OCI-LY3 (cell line): ENCODE data around the gene KLHL15.

ENCODE experiments used
- H2AFZ ChIP-seq: fragments of 200-600, 300-600 bp; shearing (Covaris generic); 2 replicates; pipeline ENCODE4 v1.6.0; 2014; ENCODE audit warnings: antibody characterized with exemption, low read depth, low read length
- H3K27ac ChIP-seq: fragments of 200-600, 300-600 bp; sonication (generic); 2 replicates; pipeline ENCODE4 v1.5.1; 2014; ENCODE audit warnings: mild to moderate bottlenecking, low read length, moderate library complexity, mixed read lengths
- H3K27me3 ChIP-seq: fragments of 200-600, 300-600 bp; sonication (generic); 2 replicates; pipeline ENCODE4 v1.6.1; 2014; ENCODE audit warnings: low read depth, low read length, mixed read lengths
- H3K36me3 ChIP-seq: fragments of 200-600, 300-600 bp; sonication (generic); replicated peaks from 2 replicates; pipeline ENCODE3; 2014; ENCODE audit warnings: low read depth, low read length, mixed read lengths
- H3K4me1 ChIP-seq: fragments of 300-600, 200-600 bp; sonication (generic); 2 replicates; pipeline ENCODE4 v1.6.1; 2014; ENCODE audit warnings: low read length, mixed read lengths
- H3K4me2 ChIP-seq: fragments of 200-600, 300-600 bp; sonication (generic); 2 replicates; pipeline ENCODE4 v1.6.1; 2014; ENCODE audit warnings: low read length, mixed read lengths
- H3K4me3 ChIP-seq: fragments of 300-600, 200-600 bp; sonication (generic); 2 replicates; pipeline ENCODE4 v1.5.1; 2014; ENCODE audit warnings: antibody characterized with exemption, mild to moderate bottlenecking, low read length, moderate library complexity
- H3K79me2 ChIP-seq: fragments of 300-600, 200-600 bp; shearing (Covaris generic); 2 replicates; pipeline ENCODE4 v1.6.1; 2014; ENCODE audit warnings: mild to moderate bottlenecking, low read length, mixed read lengths
- H3K9ac ChIP-seq: fragments of 300-600, 200-600 bp; shearing (Covaris generic); 2 replicates; pipeline ENCODE4 v1.6.0; 2014; ENCODE audit warnings: mild to moderate bottlenecking, low read length, moderate library complexity
- H3K9me3 ChIP-seq: fragments of 200-600, 300-600 bp; shearing (Covaris generic); 2 replicates; pipeline ENCODE4 v1.6.1; 2014; ENCODE audit warnings: low read length, mixed read lengths; ENCODE audit not compliant: insufficient read depth
- H4K20me1 ChIP-seq: fragments of 200-600, 300-600 bp; sonication (generic); 2 replicates; pipeline ENCODE4 v1.6.1; 2016; ENCODE audit warnings: low read length, mixed read lengths; ENCODE audit not compliant: insufficient read depth
- CTCF ChIP-seq: fragments of 200-600, 300-600 bp; sonication (generic); IDR thresholded peaks from 2 replicates; pipeline ENCODE4 v1.5.1; 2014; ENCODE audit warnings: antibody characterized with exemption, low read length, low read depth
- EZH2phosphoT487 ChIP-seq: fragments of 200-600 bp; shearing (Covaris generic); IDR thresholded peaks from 2 replicates; pipeline ENCODE4 v1.6.1; 2018; ENCODE audit warnings: antibody characterized with exemption, mixed run types, low read depth

The KLHL15 gene

GRCh38 chrX:24034485-24034884, 7.5 kb upstream of the KLHL15 start:
- no peak overlapping the region for H3K4me2 ChIP-seq
- H3K27ac ChIP-seq, result no peak overlapping the region
- no peaks in the 10 kb centered on the region for H4K20me1 ChIP-seq
- no peak for TF ChIP-seq EZH2phosphoT487
- H3K4me1 ChIP-seq, result no peaks in the 10 kb centered on the region
- no peaks in the 10 kb centered on the region for H3K36me3 ChIP-seq
- no peaks in the 10 kb centered on the region for H3K9me3 ChIP-seq
- H2AFZ ChIP-seq, result no peak overlapping the region
- H3K9ac ChIP-seq, result no peak overlapping the region
- peaks cover 4% of the 10 kb centered on the region; the same call in 1 of the 2 replicates for H3K27me3 ChIP-seq
- no peaks in the 10 kb centered on the region for H3K79me2 ChIP-seq
- no peak overlapping the region for H3K4me3 ChIP-seq

GRCh38 chrX:24030597-24030996, 3.6 kb upstream of the KLHL15 start:
- peaks cover 4% of the 10 kb centered on the region; the same call in 1 of the 2 replicates for H3K27me3 ChIP-seq
- no peak overlapping the region for H3K4me3 ChIP-seq
- H3K4me1 ChIP-seq, result no peaks in the 10 kb centered on the region
- H2AFZ ChIP-seq, result no peak overlapping the region
- H3K9ac ChIP-seq, result no peak overlapping the region
- H3K4me2 ChIP-seq, result no peak overlapping the region
- TF ChIP-seq CTCF (no peak), EZH2phosphoT487 (no peak)
- H3K36me3 ChIP-seq, result no peaks in the 10 kb centered on the region
- no peak overlapping the region for H3K27ac ChIP-seq
- H3K9me3 ChIP-seq, result no peaks in the 10 kb centered on the region
- H3K79me2 ChIP-seq, result no peaks in the 10 kb centered on the region
- no peaks in the 10 kb centered on the region for H4K20me1 ChIP-seq

- no peak overlapping the region for H3K27ac ChIP-seq
- H3K4me1 ChIP-seq, result peaks cover 6% of the 10 kb centered on the region; the same call in 1 of the 2 replicates
- H2AFZ ChIP-seq, result no peak overlapping the region
- H3K36me3 ChIP-seq, result peaks cover 2% of the 10 kb centered on the region
- TF ChIP-seq EZH2phosphoT487, result no peak
- no peak overlapping the region for H3K4me2 ChIP-seq
- H4K20me1 ChIP-seq, result peaks cover 9% of the 10 kb centered on the region
- no peaks in the 10 kb centered on the region for H3K9me3 ChIP-seq
- no peak overlapping the region for H3K4me3 ChIP-seq
- H3K27me3 ChIP-seq, result peaks cover 4% of the 10 kb centered on the region; the same call in 1 of the 2 replicates
- H3K79me2 ChIP-seq, result peaks cover 20% of the 10 kb centered on the region
- no peak overlapping the region for H3K9ac ChIP-seq
Observed at GRCh38 chrX:24027985-24028384, 999 bp upstream of the KLHL15 start.

GRCh38 chrX:24026432-24026831, 554 bp downstream of the KLHL15 start:
- Histone ChIP-seq H3K27me3 (peaks cover 4% of the 10 kb centered on the region; the same call in 1 of the 2 replicates), H3K9me3 (no peaks in the 10 kb centered on the region), H3K9ac (peak overlapping the region; percentile 97), H3K4me3 (peak overlapping the region; percentile 99), H3K27ac (no peak overlapping the region), H2AFZ (peak overlapping the region; percentile 89; the same call in 1 of the 2 replicates), H3K4me2 (peak overlapping the region; percentile 88), H3K79me2 (peaks cover 35% of the 10 kb centered on the region), H3K4me1 (peaks cover 6% of the 10 kb centered on the region; the same call in 1 of the 2 replicates), H4K20me1 (peaks cover 17% of the 10 kb centered on the region), H3K36me3 (peaks cover 3% of the 10 kb centered on the region)
- TF ChIP-seq CTCF (no peak), EZH2phosphoT487 (no peak)

- peak overlapping the region; percentile 89 for H2AFZ ChIP-seq
- H3K27ac ChIP-seq, result peak overlapping the region; percentile 78
- TF ChIP-seq EZH2phosphoT487 (no peak), CTCF (no peak)
- peaks cover 4% of the 10 kb centered on the region; the same call in 1 of the 2 replicates for H3K27me3 ChIP-seq
- H3K79me2 ChIP-seq, result peaks cover 41% of the 10 kb centered on the region
- no peaks in the 10 kb centered on the region for H3K9me3 ChIP-seq
- H3K4me3 ChIP-seq, result peak overlapping the region; percentile 99
- H4K20me1 ChIP-seq, result peaks cover 23% of the 10 kb centered on the region
- peak overlapping the region; percentile 97 for H3K9ac ChIP-seq
- H3K36me3 ChIP-seq, result peaks cover 5% of the 10 kb centered on the region
- peak overlapping the region; percentile 88 for H3K4me2 ChIP-seq
- peaks cover 11% of the 10 kb centered on the region for H3K4me1 ChIP-seq
Observed at GRCh38 chrX:24025741-24026403, 1.1 kb downstream of the KLHL15 start.
